Upper lobe of right lung (tissue), 1 donor: ENCODE data around the gene CCSER2. TPM values are rescaled to one million over a fixed set of nuclear protein-coding genes. Genes with fewer than 3 reads are reported as not detected.
"Not testable (repeated sequence)": the region's sequence is repeated elsewhere in the genome, so short reads cannot be mapped to it uniquely, and the experiment has no call there.

ENCODE experiments used
- ATAC-seq: fragments of 200-7000 bp; cut with Tn5 transposase; one replicate; pipeline ENCODE4 v1.9.1; 2020; ENCODE audit warnings: mild to moderate bottlenecking, moderate library complexity
- DNase-seq: peaks from one replicate; pipeline ENCODE4 v3.0.0-alpha.2; 2020
- H3K27ac ChIP-seq: fragments of 200-600 bp; one replicate; pipeline ENCODE4 v1.8.0; 2022
- H3K27me3 ChIP-seq: fragments of 200-600 bp; one replicate; pipeline ENCODE4 v1.8.0; 2022; ENCODE audit warnings: mild to moderate bottlenecking
- H3K36me3 ChIP-seq: fragments of 200-600 bp; one replicate; pipeline ENCODE4 v1.8.0; 2022
- H3K4me1 ChIP-seq: fragments of 200-600 bp; one replicate; pipeline ENCODE4 v1.8.0; 2022
- H3K4me3 ChIP-seq: fragments of 200-600 bp; one replicate; pipeline ENCODE4 v1.8.0; 2022; ENCODE audit warnings: mild to moderate bottlenecking
- H3K9me3 ChIP-seq: fragments of 200-600 bp; one replicate; pipeline ENCODE4 v1.8.0; 2022
- intact Hi-C: fragments of 100-400 bp; cut with DNase I; formaldehyde crosslinking; loops from one replicate; pipeline ENCODE4 v1.11.0; 2022
- total RNA-seq: library from RNA; stranded (reverse); fragmentation: NEBNext Ultra II Directional; extraction: Animal tissue kit (Norgen Biotek cat#: 25700); gene quantifications from one replicate; pipeline ENCODE4 v1.2.1, GENCODE V29; 2021
- TF ChIP-seq, protein P1 (sequence below): fragments of 200-600 bp; IDR thresholded peaks from one replicate; pipeline ENCODE4 v1.8.0; 2022; ENCODE audit warnings: antibody characterized with exemption
- donor health status: DM: no; HTN: yes; CAD: no; lungs with severe emphysema.

Gene CCSER2
- total RNA-seq, 1 donor from 2014 or later, result 74.4 TPM

DNA sequence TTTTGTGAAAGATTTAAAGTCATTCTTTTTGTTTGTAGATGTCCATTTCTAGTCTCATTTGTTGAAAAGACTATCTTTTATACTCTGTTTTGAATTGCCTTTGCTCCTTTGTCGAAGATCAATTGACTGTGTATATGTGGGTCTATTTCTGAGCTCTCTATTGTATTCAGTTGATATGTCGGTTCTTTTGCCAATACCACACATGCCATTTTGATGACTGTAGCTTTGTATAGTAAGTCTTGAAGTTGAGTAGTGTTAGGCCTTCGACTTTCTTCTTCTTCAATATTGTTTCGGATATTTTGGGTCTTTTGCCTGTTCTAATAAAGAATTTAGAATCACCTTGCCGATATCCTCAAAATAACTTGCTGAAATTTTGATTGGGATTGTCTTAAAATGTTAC lies 104.5 kb downstream of the CCSER2 start:
- DNase-seq, result no peak
- Histone ChIP-seq H3K9me3 (no peaks in the 10 kb centered on the region), H3K36me3 (no peaks in the 10 kb centered on the region), H3K4me1 (no peaks in the 10 kb centered on the region), H3K4me3 (no peak overlapping the region), H3K27me3 (no peaks in the 10 kb centered on the region), H3K27ac (no peak overlapping the region)
- ATAC-seq, result no peak
- intact Hi-C loops, result no loop called here
- TF ChIP-seq, protein P1, sequence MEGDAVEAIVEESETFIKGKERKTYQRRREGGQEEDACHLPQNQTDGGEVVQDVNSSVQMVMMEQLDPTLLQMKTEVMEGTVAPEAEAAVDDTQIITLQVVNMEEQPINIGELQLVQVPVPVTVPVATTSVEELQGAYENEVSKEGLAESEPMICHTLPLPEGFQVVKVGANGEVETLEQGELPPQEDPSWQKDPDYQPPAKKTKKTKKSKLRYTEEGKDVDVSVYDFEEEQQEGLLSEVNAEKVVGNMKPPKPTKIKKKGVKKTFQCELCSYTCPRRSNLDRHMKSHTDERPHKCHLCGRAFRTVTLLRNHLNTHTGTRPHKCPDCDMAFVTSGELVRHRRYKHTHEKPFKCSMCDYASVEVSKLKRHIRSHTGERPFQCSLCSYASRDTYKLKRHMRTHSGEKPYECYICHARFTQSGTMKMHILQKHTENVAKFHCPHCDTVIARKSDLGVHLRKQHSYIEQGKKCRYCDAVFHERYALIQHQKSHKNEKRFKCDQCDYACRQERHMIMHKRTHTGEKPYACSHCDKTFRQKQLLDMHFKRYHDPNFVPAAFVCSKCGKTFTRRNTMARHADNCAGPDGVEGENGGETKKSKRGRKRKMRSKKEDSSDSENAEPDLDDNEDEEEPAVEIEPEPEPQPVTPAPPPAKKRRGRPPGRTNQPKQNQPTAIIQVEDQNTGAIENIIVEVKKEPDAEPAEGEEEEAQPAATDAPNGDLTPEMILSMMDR, result no peak

DNA sequence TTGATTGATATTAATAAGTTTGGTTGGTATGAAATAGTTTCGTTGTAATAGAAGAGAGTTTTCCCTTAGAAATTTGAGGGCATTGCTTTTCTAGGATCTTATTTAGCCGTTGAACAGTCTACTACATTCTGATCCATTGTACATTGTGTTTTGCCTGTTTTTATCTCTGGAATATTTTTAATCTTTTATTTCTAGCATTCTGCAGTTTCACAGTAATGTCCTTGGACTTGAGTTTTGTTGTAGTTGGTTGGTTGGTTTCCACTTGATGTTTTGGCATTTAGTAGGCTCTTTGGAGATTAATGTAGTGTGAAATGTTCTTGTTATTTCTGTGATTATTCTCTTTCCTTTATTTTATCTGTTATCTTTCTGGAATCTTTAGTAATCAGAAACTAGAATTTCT lies 112.4 kb downstream of the CCSER2 start:
- intact Hi-C loops, result no loop called here
- H3K36me3 ChIP-seq, result peaks cover 6% of the 10 kb centered on the region

DNA sequence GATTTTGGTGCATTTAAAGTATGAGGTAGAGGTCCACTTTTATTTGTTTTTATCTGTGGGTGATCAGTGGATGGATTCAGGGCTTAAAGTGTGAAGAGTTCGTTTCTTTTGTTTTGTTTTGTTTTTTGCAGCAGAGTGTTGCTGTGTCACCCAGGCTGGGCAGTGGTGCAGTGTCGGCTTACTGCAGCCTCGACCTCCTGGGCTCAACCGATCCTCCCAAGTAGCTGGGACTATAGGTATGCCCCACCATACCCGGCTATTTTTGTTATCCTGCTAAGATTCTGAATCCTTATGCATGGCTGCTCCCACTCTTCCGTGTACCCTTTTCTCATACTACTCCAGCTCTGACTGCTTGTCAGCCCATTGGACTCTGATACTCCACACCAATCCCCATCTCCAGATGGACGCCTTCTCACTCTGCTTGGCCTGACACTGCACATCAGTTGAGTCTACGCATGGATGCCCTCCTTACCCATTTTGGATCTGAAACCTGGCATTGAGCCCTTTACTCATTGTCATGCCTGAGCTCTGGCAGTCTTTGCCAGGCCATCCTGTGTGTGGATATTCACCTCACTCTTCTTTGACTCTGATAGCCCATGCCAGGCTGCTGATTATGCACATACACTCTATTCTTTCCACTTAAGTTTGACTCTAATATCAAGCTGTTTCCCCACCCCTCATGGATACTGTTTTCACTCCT lies 119.5 kb downstream of the CCSER2 start:
- DNase-seq (no peak), ATAC-seq (no peak)
- H3K27ac ChIP-seq, result no peak overlapping the region
- no peaks in the 10 kb centered on the region for H3K9me3 ChIP-seq
- intact Hi-C loops, result no loop called here
- TF ChIP-seq, protein P1, result no peak
- no peaks in the 10 kb centered on the region for H3K4me1 ChIP-seq
- no peak overlapping the region for H3K4me3 ChIP-seq
- no peaks in the 10 kb centered on the region for H3K27me3 ChIP-seq
- H3K36me3 ChIP-seq, result no peaks in the 10 kb centered on the region

More for the DNA sequence above, 112.4 kb downstream of the CCSER2 start:
- peaks cover 2% of the 10 kb centered on the region for H3K4me1 ChIP-seq
- H3K4me3 ChIP-seq, result no peak overlapping the region
- H3K27me3 ChIP-seq, result no peaks in the 10 kb centered on the region
- ATAC-seq (no peak), DNase-seq (no peak)
- H3K9me3 ChIP-seq, result no peaks in the 10 kb centered on the region
- TF ChIP-seq, protein P1, result no peak
- H3K27ac ChIP-seq, result no peak overlapping the region

DNA sequence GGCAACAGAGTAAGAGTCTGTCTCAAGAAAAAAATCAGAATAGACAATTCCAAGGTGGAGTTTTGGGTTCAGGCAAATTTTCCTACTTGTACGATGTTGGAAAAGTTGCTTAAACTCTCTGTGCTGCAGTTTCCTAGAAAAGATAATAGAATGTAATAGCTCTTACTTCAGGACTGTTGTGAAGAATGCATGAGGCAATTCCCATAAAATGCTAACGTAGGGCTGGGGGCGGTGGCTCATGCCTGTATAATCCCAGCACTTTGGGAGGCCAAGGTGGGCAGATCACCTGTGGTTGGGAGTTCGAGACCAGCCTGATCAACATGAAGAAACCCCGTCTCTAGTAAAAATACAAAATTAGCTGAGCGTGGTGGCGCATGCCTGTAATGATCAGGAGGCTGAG lies 121.0 kb downstream of the CCSER2 start:
- H3K4me3 ChIP-seq, H3K27me3 ChIP-seq, H3K9me3 ChIP-seq, intact Hi-C loops, ATAC-seq, H3K4me1 ChIP-seq, H3K27ac ChIP-seq, H3K36me3 ChIP-seq, DNase-seq: not testable (repeated sequence)

DNA sequence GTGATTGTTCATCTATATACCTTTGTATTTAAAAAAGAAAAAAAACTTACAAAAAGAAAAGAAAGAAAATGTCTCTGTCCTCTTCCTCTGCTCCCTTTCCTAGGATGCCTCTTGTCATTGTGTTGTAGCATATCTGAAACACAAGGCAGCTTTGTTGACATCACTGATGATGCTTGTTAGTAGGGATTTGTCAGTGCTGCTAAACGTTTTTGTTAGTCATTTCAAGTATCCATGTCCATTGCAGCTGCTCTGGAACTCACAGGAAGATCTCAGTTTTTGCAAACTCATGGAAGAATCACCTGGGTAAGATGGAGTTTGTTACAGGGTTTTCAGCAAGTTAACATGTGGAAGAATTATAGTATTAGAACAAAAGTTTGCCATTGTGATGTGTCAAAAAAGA lies 123.6 kb downstream of the CCSER2 start:
- Histone ChIP-seq H3K36me3 (no peaks in the 10 kb centered on the region), H3K27ac (no peak overlapping the region), H3K4me1 (no peaks in the 10 kb centered on the region), H3K9me3 (no peaks in the 10 kb centered on the region), H3K4me3 (no peak overlapping the region), H3K27me3 (no peaks in the 10 kb centered on the region)
- intact Hi-C loops, result no loop called here
- no peak for DNase-seq
- ATAC-seq, result no peak
- TF ChIP-seq, protein P1, result no peak

DNA sequence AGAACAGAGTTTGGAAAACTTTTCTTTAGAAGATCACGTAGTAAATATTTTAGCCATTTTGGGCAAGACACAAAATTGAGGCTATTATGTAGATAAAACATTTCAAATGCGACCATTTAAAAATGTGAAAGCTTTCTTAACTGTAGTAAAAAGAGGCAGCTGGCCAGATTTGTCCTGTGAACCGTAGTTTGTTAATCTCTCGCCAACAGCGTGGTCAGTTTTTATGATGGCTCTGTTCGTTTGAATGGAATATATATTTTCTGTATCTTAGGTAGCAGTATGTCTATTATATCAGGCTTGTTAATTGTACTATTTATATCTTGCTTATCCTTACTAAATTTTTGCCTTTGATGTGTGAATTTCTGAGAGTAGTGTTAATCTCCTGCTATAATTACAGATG lies 124.9 kb downstream of the CCSER2 start:
- DNase-seq (no peak), ATAC-seq (no peak)
- TF ChIP-seq, protein P1, result no peak

More for the DNA sequence above, 124.9 kb downstream of the CCSER2 start:
- no peaks in the 10 kb centered on the region for H3K36me3 ChIP-seq
- H3K27ac ChIP-seq, result no peak overlapping the region
- no peaks in the 10 kb centered on the region for H3K27me3 ChIP-seq
- H3K9me3 ChIP-seq, result no peaks in the 10 kb centered on the region
- intact Hi-C loops, result no loop called here
- H3K4me1 ChIP-seq, result no peaks in the 10 kb centered on the region
- H3K4me3 ChIP-seq, result no peak overlapping the region
